ENCODE results near the gene ITGA5.
A peak's percentile ranks its signal among the peaks of the same experiment; 100 is the strongest.

The ITGA5 gene

DNA sequence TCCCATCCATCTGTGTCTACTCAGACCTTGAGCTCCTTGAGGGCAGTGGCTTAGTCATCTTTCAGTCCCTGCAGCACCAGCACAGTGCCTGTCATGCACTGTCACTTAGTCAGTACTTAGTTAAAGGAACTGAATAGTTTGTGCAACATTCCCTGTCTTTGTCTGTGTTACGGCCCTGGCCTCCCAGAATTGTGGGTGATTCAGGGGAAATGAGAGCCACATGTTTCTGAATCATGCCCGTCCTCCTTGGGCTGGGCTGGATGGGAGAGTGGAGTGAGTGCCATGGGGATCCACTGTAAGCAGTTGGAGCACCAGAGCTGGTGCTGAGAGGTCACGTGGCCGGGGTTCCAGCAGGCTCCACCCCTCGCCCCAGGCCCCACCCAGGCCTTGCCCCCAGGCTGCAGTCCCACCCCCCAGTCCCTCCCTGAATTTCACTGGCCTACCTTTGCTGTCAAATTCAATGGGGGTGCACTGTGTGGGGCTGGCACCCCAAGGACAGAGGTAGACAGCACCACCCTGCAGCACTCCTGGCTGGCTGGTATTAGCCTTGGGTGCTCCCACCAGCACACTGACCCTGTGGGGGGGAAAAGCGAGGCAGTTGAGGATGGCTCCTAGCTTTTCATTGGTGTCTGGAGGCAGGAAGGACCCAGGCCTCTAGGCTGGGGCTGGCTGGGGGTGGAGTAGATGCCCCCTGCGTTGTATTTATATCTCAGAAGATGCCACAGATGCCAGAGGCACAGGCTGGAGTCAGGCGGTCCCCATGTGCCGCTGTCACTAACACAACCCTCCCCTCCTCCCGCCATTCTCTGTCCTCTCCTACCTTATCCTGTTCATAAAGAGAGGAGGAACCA, 7.5 kb downstream of the ITGA5 start:
- peak; percentile 51 to 56 for DNase-seq (ENCODE audit: low read depth in 2 of 2)

DNA sequence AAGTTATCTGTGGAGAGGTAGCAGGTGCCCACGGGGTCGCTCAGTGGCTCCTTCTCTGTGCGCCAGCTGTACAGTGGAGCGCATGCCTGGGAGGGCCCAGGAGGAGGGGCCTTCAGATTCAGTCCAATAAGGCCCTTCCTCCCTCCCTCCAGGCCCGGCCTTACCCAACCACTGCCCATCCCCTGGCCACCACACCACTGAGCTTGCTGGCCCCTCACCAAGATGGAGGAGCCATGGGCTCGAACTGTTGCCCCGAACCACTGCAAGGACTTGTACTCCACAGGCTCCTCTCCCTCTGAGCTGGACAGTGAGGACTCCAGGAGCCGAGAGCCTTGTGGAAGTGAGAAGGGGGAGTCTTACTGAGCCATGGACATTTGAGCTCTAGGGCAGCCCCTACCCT, 9.8 kb downstream of the ITGA5 start:
- DNase-seq (ENCODE audit: low read depth in 2 of 2) = no peak

DNA sequence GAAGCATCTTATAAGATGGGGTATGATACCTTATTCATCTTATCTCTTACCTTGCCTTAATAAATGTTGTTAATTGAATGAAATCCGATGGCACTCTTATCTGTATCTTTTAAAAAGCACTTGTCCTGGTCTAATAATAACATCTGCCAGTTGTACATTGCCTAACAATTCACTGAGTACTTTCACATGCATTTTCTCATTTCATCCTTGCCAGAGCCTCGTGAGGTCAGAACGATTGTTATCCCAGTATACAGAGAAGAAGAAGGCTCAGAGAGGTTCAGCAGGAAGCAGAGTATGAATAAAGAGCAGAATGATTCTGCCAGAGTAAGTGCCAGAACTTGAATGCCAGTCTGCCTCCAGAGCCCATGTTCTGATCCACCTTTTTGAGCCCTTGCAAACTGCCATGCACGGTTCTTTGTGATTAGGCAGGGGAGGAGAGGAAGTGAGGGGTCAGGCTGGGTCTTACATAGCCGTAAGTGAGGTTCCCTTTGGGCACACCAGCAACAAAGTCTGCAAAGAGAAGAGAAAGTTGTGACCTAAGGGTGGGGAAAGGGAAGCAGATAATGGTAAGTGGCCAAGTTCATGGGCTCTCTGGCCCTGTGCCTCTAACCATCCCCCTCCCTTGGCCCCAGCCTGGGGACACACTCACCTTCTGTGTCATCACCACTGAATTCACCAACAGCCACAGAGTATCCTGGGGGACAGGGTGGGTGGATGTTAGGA, 11.7 kb downstream of the ITGA5 start:
- DNase-seq (ENCODE audit: low read depth in 2 of 2) = no peak

DNA sequence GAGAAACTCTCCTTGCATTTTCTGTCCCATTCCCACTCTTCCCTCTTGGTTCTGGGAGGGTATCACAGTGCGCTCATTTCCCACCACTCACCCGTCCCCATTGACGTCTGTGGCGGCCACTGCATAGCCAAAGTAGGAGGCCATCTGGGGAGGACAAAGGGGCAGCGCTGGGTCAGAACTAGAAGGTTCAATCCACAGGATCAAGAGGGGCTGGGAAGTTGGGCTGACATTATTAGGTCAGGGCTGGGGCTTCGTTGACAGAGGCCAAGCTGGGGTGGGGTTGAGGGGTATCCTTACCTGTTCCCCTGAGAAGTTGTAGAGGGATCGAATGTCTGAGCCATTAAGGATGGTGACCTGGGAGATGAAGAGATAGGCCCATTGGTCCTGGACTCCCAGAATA, 13.5 kb downstream of the ITGA5 start:
- DNase-seq (ENCODE audit: low read depth in 2 of 2) = no peak

DNA sequence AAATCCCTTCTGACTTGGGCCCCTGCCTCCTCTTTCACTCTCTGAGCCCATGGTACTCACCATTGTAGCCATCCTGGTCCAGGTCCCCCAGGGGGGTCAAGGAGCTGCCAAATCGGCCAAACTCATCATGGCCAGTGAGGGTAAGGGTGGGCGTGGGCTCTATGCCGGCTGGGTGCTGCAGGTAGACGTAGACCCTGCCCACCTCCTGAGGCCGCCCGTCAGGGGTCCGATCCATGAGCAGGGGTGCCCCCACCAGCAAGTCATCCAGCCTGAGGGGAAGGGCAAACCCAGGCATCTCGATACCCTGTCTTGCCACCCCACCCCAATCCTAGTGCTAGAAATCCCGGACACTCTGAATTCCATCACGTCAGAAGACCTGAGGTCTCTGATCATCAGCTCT, 14.0 kb downstream of the ITGA5 start:
- DNase-seq (ENCODE audit: low read depth in 2 of 2) = no peak

DNA sequence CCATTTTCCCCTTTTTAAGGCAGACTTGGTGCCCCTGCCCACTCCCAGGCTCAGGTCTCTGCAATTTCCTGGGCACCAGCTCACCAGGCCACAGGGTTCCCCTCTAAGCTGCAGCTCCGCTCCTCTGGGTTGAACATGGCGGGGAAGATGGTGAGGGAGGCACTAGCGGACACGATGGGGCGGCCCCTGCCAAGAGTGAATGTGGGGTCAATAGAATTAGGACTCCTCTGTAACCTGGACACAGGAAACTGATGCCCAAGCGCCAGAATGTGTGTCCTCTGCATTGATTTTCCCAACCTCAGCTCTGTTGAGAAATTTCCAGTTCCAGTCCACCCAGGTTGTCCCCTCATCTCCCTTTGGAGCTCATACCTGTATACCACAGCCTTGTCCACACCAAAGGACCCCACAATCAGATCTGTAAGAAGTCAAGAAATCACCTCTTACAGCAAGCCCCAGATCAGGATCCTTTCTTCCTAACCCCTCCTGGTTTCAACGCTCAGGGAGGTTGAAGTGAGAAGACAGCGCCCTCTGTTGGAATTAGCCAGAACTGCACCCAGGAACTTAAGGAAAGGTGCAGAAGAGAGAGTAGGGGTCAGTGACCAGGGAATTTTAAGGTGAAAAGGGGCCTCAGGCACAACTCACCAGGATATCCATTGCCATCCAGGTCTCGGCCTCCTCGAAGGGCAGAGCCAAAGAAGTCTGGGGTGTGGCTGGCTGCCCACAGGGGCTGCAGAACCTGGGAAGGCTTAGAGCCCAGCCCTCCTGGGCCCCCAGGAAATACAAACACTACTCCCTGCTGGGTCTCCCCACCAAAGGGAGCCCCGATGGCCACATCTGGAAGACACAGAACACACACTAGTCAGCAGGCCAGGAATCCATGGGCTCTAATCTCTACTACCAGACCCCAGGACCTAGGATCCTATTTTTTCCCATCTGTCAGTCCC, 14.7 kb downstream of the ITGA5 start:
- DNase-seq (ENCODE audit: low read depth in 2 of 2) = peak; percentile 42 to 62

DNA sequence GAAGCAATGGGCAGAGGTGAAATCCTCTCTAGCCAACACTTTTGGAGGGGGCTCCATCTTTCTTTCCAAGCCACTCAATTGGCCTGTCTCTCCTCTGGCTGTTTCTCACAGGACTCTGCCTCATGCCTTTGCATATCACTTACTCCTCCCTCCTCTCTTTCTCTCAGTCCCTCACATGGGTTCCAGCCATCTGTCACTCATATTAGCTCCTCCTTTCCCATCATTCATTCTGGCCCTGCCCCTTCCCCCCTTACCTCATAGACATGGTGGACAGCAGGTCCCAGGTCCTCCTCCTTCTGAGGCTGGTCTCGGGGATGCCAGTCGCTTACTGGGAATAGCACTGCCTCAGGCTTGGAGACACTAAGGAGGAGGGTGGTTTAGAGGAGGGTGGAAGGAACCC, 17.9 kb downstream of the ITGA5 start:
- DNase-seq (ENCODE audit: low read depth in 2 of 2) = no peak

DNA sequence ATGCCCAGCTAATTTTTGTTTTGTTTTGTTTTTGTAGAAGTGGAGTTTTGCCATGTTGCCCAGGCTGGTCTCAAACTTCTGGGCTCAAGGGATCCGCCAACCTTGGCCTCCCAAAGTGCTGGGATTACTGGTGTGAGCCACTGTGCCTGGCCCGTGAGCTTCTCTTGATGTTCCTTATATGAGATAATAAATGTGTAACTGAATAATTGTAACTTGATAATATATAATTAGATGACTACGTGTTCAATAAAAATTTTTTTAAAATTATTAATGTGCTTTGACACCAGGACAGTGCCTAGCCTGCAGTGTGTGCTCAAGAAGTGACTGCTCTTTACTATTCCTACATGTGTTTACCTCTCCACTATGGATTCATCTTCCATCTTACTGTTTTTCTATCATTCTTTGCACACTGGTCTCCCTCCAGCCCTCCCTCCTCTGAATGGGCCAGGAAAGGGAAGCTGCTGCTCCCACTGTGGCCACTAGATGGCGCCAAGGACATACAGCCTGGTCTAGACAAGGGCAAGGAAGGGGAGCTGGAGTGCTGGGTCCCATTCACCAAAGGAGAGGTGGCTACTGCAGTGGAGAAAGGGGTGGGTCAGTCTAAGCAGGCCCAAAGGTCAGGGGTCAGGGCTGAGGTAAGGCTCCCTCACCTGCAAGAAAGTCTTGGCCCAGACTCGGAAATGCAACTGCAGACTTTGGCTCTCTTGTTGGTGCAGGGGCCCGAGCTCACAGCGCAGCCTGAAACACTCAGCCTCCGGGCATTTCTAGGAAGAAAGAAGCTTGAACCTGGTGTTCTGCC, 19.9 kb downstream of the ITGA5 start:
- DNase-seq (ENCODE audit: low read depth in 2 of 2) = peak; percentile 78 to 86

DNA sequence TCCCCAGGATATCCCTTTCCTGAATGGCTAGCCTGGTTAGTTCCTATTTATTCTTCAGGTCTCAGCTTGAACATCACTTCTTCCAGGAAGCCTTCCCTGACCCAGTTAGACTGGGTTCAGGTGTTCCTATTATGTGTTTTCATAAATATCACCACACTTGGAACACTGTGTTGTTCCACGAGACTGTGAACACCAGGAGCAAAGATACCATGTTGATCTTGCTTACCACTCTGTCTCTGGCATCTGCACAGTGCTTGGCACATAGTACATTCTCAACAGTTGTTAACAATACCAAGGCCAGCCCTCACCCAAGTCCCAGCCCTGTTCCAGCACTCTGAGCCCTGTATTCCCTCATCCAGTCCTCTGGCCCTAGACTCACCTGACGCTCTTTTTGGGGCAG, 20.8 kb downstream of the ITGA5 start:
- no peak for DNase-seq (ENCODE audit: low read depth in 2 of 2)

DNA sequence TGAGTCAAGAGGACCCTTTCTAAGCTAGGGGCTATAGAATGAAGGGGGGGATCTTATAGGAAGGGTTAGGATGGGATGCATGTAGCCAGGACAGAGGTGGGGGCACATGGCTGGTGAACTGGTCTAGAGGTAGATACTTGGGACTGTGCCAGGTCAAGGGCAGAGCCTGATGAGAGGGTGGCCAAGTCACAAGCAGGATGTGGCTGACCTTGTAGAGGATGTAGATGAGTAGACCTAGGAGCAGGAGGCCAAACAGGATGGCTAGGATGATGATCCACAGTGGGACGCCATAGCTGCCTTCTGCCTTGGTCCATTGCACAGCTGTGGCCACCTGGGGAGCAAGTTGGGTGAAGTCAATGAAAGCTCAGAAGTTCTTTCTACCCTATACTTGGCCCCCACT, 21.9 kb downstream of the ITGA5 start:
- DNase-seq (ENCODE audit: low read depth in 2 of 2) = no peak

DNA sequence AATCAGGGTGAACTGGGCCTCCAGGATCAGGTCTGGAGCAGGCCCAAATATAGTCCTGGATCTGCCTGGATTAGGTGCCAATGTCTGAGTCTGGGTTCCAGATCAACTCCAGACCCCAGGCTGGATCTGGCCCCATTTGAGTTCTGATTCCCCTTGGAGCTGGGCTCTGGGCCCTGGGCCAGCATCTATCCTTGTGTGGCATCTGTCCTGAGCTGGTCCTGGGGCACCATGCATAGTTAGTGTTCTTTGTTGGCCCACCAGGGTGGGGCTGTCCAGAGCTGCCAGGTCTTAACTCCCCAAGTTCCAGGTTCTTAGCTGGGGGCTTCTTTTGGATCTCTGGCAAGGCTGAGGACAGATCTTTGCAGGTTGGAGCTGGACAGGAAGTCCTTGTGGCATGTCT, 23.5 kb downstream of the ITGA5 start:
- no peak for DNase-seq (ENCODE audit: low read depth in 2 of 2)

DNA sequence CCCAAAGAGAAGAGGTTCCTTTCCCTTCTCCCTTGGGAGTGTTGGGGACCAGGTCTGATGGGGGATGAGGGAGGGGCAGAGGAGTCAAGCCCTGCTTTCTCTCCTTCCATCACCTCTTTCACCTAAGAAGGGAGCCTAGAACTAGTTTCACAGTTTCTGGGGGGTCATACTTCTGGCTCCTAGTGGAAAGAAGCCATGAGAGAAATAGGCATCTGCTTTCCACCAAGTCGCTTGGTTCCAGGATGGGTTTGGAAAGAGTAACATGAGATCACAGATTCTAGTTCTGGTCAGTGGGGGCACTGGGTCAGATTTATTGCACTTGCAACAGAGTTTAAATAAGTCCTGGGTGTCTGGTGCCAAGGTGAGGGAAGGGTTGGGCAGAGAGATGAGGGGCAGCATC, 24.1 kb downstream of the ITGA5 start:
- DNase-seq (ENCODE audit: low read depth in 2 of 2) = no peak

DNA sequence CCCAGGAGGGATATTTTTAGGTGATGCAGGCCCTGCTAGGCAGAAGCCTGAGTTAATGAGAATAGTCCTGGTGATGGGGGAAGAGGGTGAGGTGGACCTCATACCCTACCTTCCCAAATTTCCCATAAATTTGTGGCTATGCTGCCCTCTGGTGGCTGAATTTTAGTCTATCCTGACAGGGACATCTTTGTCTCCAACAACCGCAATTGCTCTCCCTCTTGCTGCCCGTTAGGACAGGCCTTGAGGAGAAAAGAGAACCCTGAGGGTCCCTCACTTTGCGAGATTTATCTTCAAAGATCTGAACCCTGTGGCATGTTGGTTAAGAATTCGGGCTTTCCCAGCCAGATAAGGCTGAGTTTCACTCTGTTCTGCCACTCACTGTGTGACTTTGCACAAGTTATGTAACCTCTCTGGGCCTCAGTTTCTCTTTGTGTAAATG, 24.8 kb downstream of the ITGA5 start:
- no peak for DNase-seq (ENCODE audit: low read depth in 2 of 2)

DNA sequence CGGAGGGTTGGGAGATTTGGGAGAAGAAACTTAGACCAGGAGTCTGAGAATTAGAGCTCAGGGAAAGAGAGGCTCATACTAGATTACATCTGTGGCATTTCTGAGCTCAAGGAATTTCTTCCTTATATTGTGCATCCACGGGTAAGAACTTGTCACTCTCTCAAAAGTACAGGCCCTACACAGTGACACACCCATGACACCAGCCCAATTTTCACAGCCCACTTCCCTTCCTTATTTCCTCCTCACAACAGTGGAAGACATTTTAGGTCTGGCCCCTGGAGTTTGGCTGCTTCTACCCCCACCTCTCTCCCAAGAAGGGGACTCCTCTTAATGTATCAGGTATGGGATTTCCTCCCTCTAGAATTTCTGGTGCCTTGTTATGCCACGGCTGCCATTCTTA, 25.3 kb downstream of the ITGA5 start:
- no peak for DNase-seq (ENCODE audit: low read depth in 2 of 2)

DNA sequence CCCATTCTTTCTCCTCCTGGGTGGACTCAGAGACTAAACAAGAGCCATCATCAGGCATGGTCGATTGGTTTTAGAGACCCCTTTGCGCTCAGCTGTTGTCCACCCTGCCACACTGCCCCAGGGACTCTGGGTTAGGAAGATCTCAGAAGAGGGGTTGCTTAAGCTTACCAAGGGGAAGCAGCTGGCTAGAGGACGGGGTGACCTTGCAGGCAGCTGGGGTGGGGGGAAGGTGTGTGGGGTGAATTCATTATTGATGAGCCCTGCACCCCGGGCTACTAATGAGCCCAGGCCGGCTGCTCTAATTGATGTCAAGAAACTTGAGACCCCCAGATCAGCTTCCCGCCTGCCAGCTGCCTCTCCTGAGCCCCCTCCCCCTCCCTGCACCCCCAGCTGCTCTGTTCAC, 25.9 kb downstream of the ITGA5 start:
- DNase-seq (ENCODE audit: low read depth in 2 of 2) = no peak

DNA sequence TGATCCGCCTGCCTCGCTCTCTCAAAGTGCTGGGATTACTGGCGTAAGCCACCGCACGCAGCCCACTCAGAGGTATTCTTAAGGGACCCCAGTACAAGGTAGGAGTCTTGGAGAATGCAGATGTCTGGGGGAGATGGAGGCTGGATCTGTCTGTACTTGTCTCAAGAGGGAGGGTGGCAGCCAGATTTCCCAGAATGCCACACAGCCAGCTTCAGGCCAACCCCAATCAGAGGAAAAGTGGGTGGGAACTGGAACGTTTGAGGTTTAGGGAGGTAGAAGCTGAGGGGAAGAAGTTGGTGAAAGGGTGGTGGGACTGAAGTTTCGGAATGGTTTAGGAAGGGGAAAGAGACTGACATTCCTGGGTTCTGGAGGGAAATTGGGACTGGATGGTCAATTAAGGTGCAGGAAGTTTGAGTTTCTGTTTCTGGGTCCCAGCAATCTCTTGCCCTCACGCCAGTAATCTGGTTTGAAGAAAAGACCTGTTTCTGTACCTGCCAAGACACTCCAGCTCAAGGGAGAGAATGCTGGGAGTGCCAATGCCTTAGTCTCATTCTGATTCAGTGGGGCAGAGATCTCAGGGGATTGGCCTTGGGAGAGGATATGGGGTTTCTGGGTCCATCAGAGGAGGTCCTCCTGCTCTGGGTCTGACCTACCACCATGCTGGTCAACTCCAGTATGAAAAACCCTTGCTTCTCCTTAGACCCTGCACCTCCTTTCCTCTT, 26.4 kb downstream of the ITGA5 start:
- DNase-seq (ENCODE audit: low read depth in 2 of 2) = no peak

DNA sequence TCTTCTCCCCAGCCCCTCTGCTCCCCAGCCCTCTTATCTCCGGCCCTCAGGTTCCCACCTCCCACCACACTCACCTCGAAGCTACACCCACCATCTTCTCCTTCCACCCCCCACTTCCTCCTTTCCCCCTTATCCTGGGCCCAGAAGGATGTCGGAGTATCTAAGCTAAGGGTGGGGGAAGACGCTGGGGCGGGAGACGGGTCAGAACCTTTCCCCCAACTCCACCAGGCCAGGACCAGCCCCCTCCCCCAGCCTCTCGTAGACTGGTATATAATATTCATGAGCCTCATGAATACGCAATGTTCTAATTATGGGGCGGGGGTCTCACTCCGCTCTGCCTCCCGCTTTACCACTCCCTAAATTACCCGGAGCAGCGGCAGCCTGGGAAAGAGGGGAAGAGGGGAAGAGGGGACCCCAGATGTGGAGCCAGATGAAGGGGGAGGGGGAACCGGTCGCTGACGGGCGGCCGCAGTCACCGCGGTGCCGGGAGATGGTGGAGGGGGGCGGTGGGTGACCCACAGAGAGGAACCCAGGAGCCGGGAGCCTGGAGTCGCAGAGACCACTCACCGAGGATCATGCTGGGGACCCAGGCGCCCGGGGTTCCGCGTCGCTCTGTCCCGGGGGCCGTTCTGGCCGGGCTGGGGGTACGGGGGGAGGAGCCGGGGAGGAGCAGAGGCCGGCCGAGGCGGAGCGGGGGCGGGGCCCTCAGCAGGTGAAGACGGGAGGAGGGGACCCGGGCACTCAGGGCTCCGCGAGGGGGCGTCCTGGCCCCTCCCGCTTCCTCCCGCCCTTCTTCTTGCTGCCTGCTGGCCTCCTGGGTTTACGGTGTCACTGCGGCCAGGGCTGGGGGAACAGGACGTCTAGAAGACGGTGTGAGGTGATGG, 28.2 kb downstream of the ITGA5 start:
- peak; percentile 50 to 54 for DNase-seq (ENCODE audit: low read depth in 2 of 2)

DNA sequence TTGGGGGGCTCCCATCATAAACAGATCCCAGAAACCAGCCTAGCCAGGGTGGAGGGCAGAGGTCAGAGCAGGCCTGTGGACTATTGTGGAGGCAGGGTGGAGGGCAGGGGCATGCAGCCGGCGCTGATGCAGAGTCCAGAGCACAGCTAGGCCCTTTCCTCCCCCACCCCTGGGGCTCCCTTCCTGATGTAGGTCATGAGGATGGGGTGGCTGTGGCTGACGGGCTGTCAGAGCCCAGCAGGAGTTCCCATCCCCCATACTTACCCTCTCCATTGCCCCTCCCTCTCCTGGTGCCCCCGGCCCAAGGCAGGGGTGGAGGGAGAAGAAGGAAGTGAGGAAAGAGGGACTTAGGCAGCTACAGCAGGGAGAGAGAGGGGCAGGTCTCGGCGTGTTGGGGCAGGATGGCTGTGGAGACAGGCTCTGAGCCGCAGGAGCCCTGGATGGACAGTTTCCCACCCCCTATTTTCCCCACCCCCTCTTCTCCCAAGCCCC, 28.8 kb downstream of the ITGA5 start:
- no peak for DNase-seq (ENCODE audit: low read depth in 2 of 2)

DNA sequence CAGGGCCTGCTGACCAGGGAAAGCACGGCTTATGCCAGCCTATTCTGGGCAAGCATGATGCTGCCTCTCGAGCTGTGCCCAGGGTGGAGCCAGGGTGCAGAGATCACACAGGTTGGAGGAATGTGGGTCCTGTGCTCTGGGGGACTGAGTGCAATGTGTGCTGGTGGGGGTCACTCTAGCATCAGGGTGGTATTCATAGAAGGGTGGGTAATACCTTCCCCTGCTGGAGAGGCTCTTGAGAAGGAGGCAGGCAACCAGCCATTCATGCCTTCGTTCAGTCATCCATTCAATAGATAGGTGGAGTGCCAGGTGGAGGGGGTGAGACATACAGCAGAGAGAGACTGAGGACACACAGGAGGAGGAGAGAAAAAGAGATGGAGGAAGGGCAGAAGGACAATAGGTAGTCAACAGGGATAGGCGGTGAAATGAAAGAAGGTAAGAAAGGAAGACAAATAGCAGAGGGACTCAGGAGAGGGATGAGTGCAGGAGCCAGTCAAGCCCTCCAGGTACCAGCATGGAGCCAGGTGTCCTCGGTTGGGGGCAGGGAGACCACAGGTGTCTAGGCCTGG, 29.4 kb downstream of the ITGA5 start:
- DNase-seq (ENCODE audit: low read depth in 2 of 2) = no peak

Measured in stimulated activated CD4-positive, alpha-beta T cell treated with anti-CD3 and anti-CD28 coated beads, Interleukin-4, amount 100 ng/mL, for 48 hours (primary cell).